ENCODE measurements around the gene KRT77.

DNA sequence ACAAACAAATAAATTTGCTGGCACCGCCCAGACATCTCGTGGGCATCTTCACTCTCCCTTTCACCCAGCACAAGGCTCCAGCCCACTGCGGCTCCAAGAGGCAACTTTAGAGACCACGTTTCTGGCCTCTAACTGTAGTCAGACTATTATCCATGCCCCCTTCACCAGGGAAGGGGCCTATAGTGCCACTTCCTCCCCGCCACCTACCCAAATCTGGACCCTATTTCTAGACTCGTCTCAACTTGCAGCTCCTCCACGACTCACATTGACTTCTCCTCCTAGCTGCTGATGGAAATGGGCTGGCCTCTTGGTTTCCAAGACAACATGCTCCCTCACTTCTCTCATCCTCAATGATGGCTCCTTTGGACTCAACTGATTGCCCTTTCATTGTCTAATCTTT lies 35.4 kb downstream of the KRT77 start:
- TF ChIP-seq, protein P1, sequence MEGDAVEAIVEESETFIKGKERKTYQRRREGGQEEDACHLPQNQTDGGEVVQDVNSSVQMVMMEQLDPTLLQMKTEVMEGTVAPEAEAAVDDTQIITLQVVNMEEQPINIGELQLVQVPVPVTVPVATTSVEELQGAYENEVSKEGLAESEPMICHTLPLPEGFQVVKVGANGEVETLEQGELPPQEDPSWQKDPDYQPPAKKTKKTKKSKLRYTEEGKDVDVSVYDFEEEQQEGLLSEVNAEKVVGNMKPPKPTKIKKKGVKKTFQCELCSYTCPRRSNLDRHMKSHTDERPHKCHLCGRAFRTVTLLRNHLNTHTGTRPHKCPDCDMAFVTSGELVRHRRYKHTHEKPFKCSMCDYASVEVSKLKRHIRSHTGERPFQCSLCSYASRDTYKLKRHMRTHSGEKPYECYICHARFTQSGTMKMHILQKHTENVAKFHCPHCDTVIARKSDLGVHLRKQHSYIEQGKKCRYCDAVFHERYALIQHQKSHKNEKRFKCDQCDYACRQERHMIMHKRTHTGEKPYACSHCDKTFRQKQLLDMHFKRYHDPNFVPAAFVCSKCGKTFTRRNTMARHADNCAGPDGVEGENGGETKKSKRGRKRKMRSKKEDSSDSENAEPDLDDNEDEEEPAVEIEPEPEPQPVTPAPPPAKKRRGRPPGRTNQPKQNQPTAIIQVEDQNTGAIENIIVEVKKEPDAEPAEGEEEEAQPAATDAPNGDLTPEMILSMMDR (IDR thresholded peaks at IDR 0.05), result no peak
- no peak for TF ChIP-seq POLR2A (IDR thresholded peaks at IDR 0.05)
